Thyroid gland (tissue), 4 donors: ENCODE measurements around the gene MED28. TPM values are rescaled to one million over a fixed set of nuclear protein-coding genes. Genes with fewer than 3 reads are reported as not detected.

ENCODE experiments used
- DNase-seq, 2 donors: peaks; one replicate each; pipeline ENCODE4 v3.0.0-alpha.2; 2019
- H3K27ac ChIP-seq, 3 donors: fragments of 200-600 bp; sonication (generic); 1 replicate in 2 of 3; 2 replicates in 1 of 3; pipeline ENCODE4 v1.5.1; 2016 to 2019; ENCODE audit warnings: mild to moderate bottlenecking in 1 of 3, moderate library complexity in 1 of 3
- H3K27me3 ChIP-seq: fragments of 200-600 bp; sonication (generic); one replicate; pipeline ENCODE4 v1.5.1; 2019
- H3K36me3 ChIP-seq, 2 donors: fragments of 200-600 bp; sonication (generic); one replicate each; pipeline ENCODE4 v1.5.1; 2016 to 2019
- H3K4me1 ChIP-seq, 2 donors: fragments of 200-600 bp; sonication (generic); one replicate each; pipeline ENCODE4 v1.5.1; 2017 to 2019
- H3K4me3 ChIP-seq, 3 donors: fragments of 200-600 bp; sonication (generic); replicated peaks in 1 of 3; 1 replicate in 2 of 3; 2 replicates in 1 of 3; pipeline ENCODE4 v1.5.1; 2016; ENCODE audit warnings: mild to moderate bottlenecking in 1 of 3
- H3K9me3 ChIP-seq: fragments of 200-600 bp; sonication (generic); one replicate; pipeline ENCODE4 v1.5.1; 2017
- POLR2A ChIP-seq, 2 donors: fragments of 450-650 bp; IDR thresholded peaks; one replicate each; pipeline ENCODE4 v1.6.1; 2017; ENCODE audit warnings: antibody characterized with exemption in 2 of 2, mild to moderate bottlenecking in 2 of 2, moderate library complexity in 1 of 2
- WGBS, 2 donors: methylation state at CpG; one replicate each; pipeline ENCODE4 v1.1.5; 2017; 5-methylcytosine and 5-hydroxymethylcytosine counted together
- intact Hi-C: fragments of 100-400 bp; cut with DNase I; formaldehyde crosslinking; loops from one replicate; pipeline ENCODE4 v1.15.1; 2023
- total RNA-seq, 4 donors: library from RNA; depleted of rRNA; stranded (reverse); fragments of >200 nt; gene quantifications; one replicate each; pipeline ENCODE4 v1.2.3, GENCODE V29; 2016
- TF ChIP-seq, protein P1 (sequence below), 6 experiments: fragments of 200-600 bp in 3 of 6; fragments of 450-650 bp in 3 of 6; sonication (generic) in 3 of 6; IDR thresholded peaks; one replicate each; pipeline ENCODE4 v1.5.1; 2016 to 2019; ENCODE audit warnings: antibody characterized with exemption in 6 of 6, mild to moderate bottlenecking in 2 of 6, inconsistent platforms in 1 of 6, moderate library complexity in 1 of 6

Gene MED28
- total RNA-seq, 4 donors from 2014 or later = 14.9 to 25.6 (median 19.4) TPM

GRCh38 chr4:17599826-17600225 lies 14.6 kb upstream of the MED28 start:
- H3K27me3 ChIP-seq = no peaks in the 10 kb centered on the region
- no peaks in the 10 kb centered on the region for H3K4me1 ChIP-seq
- DNase-seq = no peak
- no peak overlapping the region for H3K27ac ChIP-seq
- H3K9me3 ChIP-seq = no peaks in the 10 kb centered on the region
- 94 to 96% methylated on average over 1 of the region's 1 CpG for WGBS, 2 donors
- TF ChIP-seq, protein P1, sequence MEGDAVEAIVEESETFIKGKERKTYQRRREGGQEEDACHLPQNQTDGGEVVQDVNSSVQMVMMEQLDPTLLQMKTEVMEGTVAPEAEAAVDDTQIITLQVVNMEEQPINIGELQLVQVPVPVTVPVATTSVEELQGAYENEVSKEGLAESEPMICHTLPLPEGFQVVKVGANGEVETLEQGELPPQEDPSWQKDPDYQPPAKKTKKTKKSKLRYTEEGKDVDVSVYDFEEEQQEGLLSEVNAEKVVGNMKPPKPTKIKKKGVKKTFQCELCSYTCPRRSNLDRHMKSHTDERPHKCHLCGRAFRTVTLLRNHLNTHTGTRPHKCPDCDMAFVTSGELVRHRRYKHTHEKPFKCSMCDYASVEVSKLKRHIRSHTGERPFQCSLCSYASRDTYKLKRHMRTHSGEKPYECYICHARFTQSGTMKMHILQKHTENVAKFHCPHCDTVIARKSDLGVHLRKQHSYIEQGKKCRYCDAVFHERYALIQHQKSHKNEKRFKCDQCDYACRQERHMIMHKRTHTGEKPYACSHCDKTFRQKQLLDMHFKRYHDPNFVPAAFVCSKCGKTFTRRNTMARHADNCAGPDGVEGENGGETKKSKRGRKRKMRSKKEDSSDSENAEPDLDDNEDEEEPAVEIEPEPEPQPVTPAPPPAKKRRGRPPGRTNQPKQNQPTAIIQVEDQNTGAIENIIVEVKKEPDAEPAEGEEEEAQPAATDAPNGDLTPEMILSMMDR (IDR thresholded peaks at IDR 0.05) = no peak
- no peak for TF ChIP-seq POLR2A (IDR thresholded peaks at IDR 0.05)
- H3K36me3 ChIP-seq = peaks cover 24 to 41% of the 10 kb centered on the region in 2 donors
- no peak overlapping the region for H3K4me3 ChIP-seq
- intact Hi-C loops = no loop called here

DNA sequence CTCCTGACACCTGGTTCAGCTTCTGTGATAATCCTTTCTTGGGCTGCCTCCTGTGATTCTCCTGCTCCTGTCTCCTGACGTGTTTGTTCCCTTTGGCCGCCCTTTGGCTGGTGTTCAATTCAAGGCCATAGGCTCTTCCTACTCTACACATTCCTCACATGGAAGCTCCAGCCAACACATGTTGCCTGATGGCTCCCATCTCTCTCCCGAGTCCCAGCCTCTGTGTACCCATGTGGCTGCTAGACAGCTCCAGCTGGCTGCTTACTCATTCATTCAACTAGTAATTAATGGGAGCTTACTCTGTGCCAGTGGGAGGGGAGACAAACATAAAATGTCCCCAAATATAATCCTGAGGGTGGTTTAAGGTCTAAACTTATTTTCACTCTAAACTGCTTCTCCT lies 9.2 kb upstream of the MED28 start:
- Histone ChIP-seq H3K27ac (no peak overlapping the region), H3K4me3 (no peak overlapping the region), H3K36me3 (peaks cover 5 to 32% of the 10 kb centered on the region in 2 donors), H3K4me1 (no peaks in the 10 kb centered on the region), H3K9me3 (no peaks in the 10 kb centered on the region), H3K27me3 (no peaks in the 10 kb centered on the region)
- DNase-seq = no peak
- intact Hi-C loops = no loop called here
- TF ChIP-seq POLR2A (IDR thresholded peaks at IDR 0.05) = no peak
- TF ChIP-seq, protein P1 (IDR thresholded peaks at IDR 0.05) = no peak
- WGBS, 2 donors = 84 to 90% methylated on average over 3 of the region's 3 CpGs

GRCh38 chr4:17613761-17614415 lies 553 bp upstream of the MED28 start:
- 3 to 4% methylated on average over 23 of the region's 23 CpGs for WGBS, 2 donors
- Histone ChIP-seq H3K4me3 (peak overlapping the region; percentile 52 to 100 (median 56)), H3K9me3 (no peaks in the 10 kb centered on the region), H3K27ac (peak overlapping the region; percentile 48 to 72 (median 48)), H3K27me3 (no peaks in the 10 kb centered on the region), H3K36me3 (no peaks in the 10 kb centered on the region), H3K4me1 (peaks cover 18 to 28% of the 10 kb centered on the region in 2 donors)
- intact Hi-C loops = no loop called here
- TF ChIP-seq, protein P1 (IDR thresholded peaks at IDR 0.05) = no peak
- no peak for TF ChIP-seq POLR2A (IDR thresholded peaks at IDR 0.05)
- DNase-seq = peak; percentile 3 to 20

DNA sequence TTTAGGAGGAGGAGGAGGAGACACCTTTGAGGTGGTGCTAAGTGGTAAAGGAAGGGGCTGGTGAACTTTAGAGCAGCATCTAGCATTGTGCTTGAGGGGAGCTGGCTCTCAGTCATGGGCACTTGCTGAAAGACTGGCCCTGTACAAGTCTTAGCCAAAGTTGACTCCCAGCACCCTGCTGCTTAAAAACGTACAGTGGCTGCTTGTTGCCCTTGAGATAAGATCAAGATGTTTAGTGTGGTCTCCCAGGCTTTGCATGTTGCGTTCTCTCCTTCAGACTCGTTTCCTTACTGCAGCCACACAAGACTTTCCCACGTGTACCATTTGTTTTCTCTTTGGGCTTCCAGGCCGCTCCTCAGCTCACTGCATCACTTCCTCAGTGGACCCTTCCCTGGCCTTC lies 1.8 kb downstream of the MED28 start:
- intact Hi-C loops = loop anchor here (5.0 kb wide), 1 partner anchor 34 kb away; no protein-coding TSS in a partner anchor
- Histone ChIP-seq H3K4me1 (peaks cover 18 to 34% of the 10 kb centered on the region in 2 donors), H3K36me3 (peaks cover 2 to 12% of the 10 kb centered on the region in 2 donors), H3K27me3 (no peaks in the 10 kb centered on the region), H3K9me3 (no peaks in the 10 kb centered on the region), H3K27ac (no peak overlapping the region), H3K4me3 (no peak overlapping the region)
- no peak for DNase-seq
- WGBS, 2 donors = 68 to 69% methylated on average over 5 of the region's 5 CpGs
- TF ChIP-seq POLR2A (IDR thresholded peaks at IDR 0.05) = no peak
- TF ChIP-seq, protein P1 (IDR thresholded peaks at IDR 0.05) = no peak

- 52 to 76% methylated on average over 1 of the region's 1 CpG for WGBS, 2 donors
- TF ChIP-seq, protein P1 (IDR thresholded peaks at IDR 0.05) = no peak
- TF ChIP-seq POLR2A (IDR thresholded peaks at IDR 0.05) = no peak
- peaks cover 18 to 29% of the 10 kb centered on the region in 2 donors for H3K4me1 ChIP-seq
- no peak for DNase-seq
- H3K4me3 ChIP-seq = no peak overlapping the region
- H3K27ac ChIP-seq = no peak overlapping the region
- no peaks in the 10 kb centered on the region for H3K9me3 ChIP-seq
- no peaks in the 10 kb centered on the region for H3K27me3 ChIP-seq
- intact Hi-C loops = loop anchor here (5.0 kb wide), 1 partner anchor 37 kb away; no protein-coding TSS in a partner anchor
- H3K36me3 ChIP-seq = peaks cover 27 to 36% of the 10 kb centered on the region in 2 donors
Observed at GRCh38 chr4:17618926-17619325, 4.5 kb downstream of the MED28 start.
